Keratinocyte (primary cell): ENCODE measurements around the gene TOP3B.

ENCODE experiments used
- CTCF ChIP-seq, 3 experiments: IDR thresholded peaks in 1 of 3; conservative IDR thresholded peaks in 1 of 3; optimal IDR thresholded peaks in 1 of 3; 2 replicates in 2 of 3; 3 replicates in 1 of 3; pipeline versions ENCODE3 to v1.5.1; 2011; ENCODE audit warnings: low read length in 3 of 3, mild to moderate bottlenecking in 3 of 3, moderate library complexity in 2 of 3, control low read depth in 1 of 3, inconsistent platforms in 1 of 3; ENCODE audit not compliant: insufficient read depth in 2 of 3; ENCODE audit errors: extremely low read depth in 1 of 3
- EZH2 ChIP-seq: IDR thresholded peaks from one replicate; pipeline ENCODE4 v1.6.1; 2012; ENCODE audit warnings: inconsistent platforms, mild to moderate bottlenecking, low read length, moderate library complexity

DNA sequence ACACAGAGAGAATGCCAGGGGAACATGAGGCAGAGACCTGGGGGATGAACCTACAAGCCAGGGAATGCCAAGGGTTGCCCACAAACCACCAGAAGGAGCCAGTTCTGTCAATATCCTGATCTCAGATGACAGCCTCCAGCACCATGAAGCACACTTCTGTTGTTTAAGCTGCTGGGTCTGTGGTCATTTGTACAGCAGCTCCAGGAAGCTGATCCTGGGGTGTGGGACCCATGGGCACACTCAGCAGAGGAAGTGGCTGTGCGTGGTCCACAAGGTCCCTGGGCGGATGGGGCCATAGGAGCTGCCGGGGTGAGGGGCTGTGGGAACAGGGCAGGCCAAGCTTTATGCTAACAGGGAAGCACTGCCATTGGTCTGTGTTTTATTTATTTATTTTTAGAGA lies 42.1 kb downstream of the TOP3B start:
- TF ChIP-seq CTCF (optimal IDR thresholded peaks at IDR 0.05 in 1 of 3, IDR thresholded peaks at IDR 0.05 in 1 of 3, conservative IDR thresholded peaks at IDR 0.05 in 1 of 3; ENCODE audit: extremely low read depth in 1 of 3, insufficient read depth in 2 of 3, low read length in 3 of 3) (no peak), EZH2 (no peak)
